ENCODE results near the gene ADGRD1.

ADGRD1 gene

DNA sequence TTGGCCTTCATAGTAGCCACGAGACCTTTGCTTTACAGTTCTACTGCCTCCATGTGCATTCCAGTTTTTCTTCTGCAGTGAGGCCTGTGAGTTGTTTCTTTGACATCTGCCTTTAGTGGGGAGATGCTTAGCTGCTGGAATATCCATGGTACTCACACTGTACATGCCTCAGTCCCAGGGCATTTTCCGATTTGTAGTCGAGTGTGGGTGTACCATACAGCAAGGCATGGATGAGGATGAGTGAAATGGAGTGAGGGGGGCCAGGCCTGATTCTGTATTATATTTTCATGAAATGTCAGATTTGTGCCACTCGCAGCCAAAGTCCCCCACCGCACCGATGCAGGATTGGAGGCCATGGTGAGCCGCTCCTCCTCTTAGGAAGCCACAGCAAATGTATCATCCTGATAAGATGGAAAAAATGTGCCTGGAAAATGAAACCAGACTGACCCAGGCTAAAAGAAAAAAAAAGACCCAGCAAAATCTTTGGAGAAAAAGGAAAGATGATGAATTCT, 173.0 kb downstream of the ADGRD1 start:
- no peak for TF ChIP-seq TAF1 (IDR thresholded peaks at IDR 0.05; ENCODE audit: low read depth)
- no peak for TF ChIP-seq FOXM1 (IDR thresholded peaks at IDR 0.05; ENCODE audit: borderline replicate concordance, low read depth)
- no peak for TF ChIP-seq ZBTB7A (IDR thresholded peaks at IDR 0.05; ENCODE audit: low read depth)
- no peak for TF ChIP-seq EP300 (IDR thresholded peaks at IDR 0.05; ENCODE audit: borderline replicate concordance)
- no peak for TF ChIP-seq RAD21 (IDR thresholded peaks at IDR 0.05; ENCODE audit: low read depth)
- no peak for TF ChIP-seq NFIC (IDR thresholded peaks at IDR 0.05)
- TF ChIP-seq YY1 (IDR thresholded peaks at IDR 0.05; ENCODE audit: low read depth): no peak
- TF ChIP-seq EGR1 (IDR thresholded peaks at IDR 0.05): no peak
- TF ChIP-seq, protein P1, sequence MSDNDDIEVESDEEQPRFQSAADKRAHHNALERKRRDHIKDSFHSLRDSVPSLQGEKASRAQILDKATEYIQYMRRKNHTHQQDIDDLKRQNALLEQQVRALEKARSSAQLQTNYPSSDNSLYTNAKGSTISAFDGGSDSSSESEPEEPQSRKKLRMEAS (IDR thresholded peaks at IDR 0.05): no peak
- TF ChIP-seq CEBPB (IDR thresholded peaks at IDR 0.05): no peak
- no peak for TF ChIP-seq CREB1 (IDR thresholded peaks at IDR 0.05; ENCODE audit: low read depth)

DNA sequence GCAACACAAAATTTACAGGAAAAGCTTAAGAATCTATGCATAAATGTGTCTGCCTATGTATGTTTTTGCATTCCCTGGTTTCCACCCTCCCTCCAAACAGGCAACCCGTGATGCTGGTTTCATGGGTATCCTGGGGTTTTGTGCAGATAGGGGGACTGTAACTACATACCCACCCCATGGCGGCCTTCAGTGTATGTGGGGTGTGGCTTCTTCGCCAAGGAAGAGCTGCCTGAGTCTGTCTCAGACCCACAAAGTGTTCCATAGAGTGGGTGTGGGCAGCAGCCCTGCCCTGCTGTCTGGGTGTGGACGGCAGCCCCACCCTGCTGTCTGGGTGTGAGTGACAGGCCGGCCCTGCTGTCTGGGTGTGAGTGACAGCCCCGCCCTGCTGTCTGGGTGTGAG, 174.8 kb downstream of the ADGRD1 start:
- TF ChIP-seq FOXM1 (IDR thresholded peaks at IDR 0.05; ENCODE audit: borderline replicate concordance, low read depth) (no peak), ZBTB7A (IDR thresholded peaks at IDR 0.05; ENCODE audit: low read depth) (no peak), NFIC (IDR thresholded peaks at IDR 0.05) (no peak), RAD21 (IDR thresholded peaks at IDR 0.05; ENCODE audit: low read depth) (no peak), TEAD4 (IDR thresholded peaks at IDR 0.05) (no peak), TAF1 (IDR thresholded peaks at IDR 0.05; ENCODE audit: low read depth) (no peak), EGR1 (IDR thresholded peaks at IDR 0.05) (no peak), TCF12 (IDR thresholded peaks at IDR 0.05; ENCODE audit: low read depth) (no peak), CEBPB (IDR thresholded peaks at IDR 0.05) (no peak), EP300 (IDR thresholded peaks at IDR 0.05; ENCODE audit: borderline replicate concordance) (no peak), CREB1 (IDR thresholded peaks at IDR 0.05; ENCODE audit: low read depth) (no peak)
- TF ChIP-seq, protein P2, sequence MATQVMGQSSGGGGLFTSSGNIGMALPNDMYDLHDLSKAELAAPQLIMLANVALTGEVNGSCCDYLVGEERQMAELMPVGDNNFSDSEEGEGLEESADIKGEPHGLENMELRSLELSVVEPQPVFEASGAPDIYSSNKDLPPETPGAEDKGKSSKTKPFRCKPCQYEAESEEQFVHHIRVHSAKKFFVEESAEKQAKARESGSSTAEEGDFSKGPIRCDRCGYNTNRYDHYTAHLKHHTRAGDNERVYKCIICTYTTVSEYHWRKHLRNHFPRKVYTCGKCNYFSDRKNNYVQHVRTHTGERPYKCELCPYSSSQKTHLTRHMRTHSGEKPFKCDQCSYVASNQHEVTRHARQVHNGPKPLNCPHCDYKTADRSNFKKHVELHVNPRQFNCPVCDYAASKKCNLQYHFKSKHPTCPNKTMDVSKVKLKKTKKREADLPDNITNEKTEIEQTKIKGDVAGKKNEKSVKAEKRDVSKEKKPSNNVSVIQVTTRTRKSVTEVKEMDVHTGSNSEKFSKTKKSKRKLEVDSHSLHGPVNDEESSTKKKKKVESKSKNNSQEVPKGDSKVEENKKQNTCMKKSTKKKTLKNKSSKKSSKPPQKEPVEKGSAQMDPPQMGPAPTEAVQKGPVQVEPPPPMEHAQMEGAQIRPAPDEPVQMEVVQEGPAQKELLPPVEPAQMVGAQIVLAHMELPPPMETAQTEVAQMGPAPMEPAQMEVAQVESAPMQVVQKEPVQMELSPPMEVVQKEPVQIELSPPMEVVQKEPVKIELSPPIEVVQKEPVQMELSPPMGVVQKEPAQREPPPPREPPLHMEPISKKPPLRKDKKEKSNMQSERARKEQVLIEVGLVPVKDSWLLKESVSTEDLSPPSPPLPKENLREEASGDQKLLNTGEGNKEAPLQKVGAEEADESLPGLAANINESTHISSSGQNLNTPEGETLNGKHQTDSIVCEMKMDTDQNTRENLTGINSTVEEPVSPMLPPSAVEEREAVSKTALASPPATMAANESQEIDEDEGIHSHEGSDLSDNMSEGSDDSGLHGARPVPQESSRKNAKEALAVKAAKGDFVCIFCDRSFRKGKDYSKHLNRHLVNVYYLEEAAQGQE (IDR thresholded peaks at IDR 0.05; ENCODE audit: low read depth): no peak
- TF ChIP-seq, protein P3, sequence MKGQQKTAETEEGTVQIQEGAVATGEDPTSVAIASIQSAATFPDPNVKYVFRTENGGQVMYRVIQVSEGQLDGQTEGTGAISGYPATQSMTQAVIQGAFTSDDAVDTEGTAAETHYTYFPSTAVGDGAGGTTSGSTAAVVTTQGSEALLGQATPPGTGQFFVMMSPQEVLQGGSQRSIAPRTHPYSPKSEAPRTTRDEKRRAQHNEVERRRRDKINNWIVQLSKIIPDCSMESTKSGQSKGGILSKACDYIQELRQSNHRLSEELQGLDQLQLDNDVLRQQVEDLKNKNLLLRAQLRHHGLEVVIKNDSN (IDR thresholded peaks at IDR 0.05): no peak

DNA sequence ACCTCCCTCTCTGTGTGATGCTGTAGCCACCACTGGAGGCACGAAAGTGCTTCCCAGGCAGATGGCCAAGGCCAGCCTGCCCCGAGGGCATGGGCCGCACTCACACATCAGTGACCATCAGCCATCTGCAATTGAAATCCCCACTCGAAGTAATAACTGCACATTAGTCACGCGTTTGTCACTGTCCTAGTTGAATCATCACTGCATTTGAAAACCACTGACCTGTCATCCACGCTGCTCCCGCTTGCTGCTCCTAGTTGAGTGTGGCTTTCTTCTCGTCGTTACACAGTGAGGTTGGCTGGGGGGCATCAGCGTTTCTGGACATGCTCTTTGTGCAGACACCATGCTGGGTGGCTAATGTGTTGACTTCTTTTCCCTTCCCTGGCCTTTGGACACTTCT, 176.1 kb downstream of the ADGRD1 start:
- TF ChIP-seq, protein P1 (IDR thresholded peaks at IDR 0.05): no peak
- no peak for TF ChIP-seq TCF12 (IDR thresholded peaks at IDR 0.05; ENCODE audit: low read depth)
- TF ChIP-seq NFIC (IDR thresholded peaks at IDR 0.05): no peak
- no peak for TF ChIP-seq CREB1 (IDR thresholded peaks at IDR 0.05; ENCODE audit: low read depth)
- TF ChIP-seq, protein P2 (IDR thresholded peaks at IDR 0.05; ENCODE audit: low read depth): no peak
- TF ChIP-seq EP300 (IDR thresholded peaks at IDR 0.05; ENCODE audit: borderline replicate concordance): no peak
- no peak for TF ChIP-seq YY1 (IDR thresholded peaks at IDR 0.05; ENCODE audit: low read depth)
- TF ChIP-seq RAD21 (IDR thresholded peaks at IDR 0.05; ENCODE audit: low read depth): no peak
- TF ChIP-seq TAF1 (IDR thresholded peaks at IDR 0.05; ENCODE audit: low read depth): no peak
- no peak for TF ChIP-seq FOXM1 (IDR thresholded peaks at IDR 0.05; ENCODE audit: borderline replicate concordance, low read depth)
- TF ChIP-seq, protein P3 (IDR thresholded peaks at IDR 0.05): no peak
- TF ChIP-seq EGR1 (IDR thresholded peaks at IDR 0.05): no peak
- no peak for TF ChIP-seq ZBTB7A (IDR thresholded peaks at IDR 0.05; ENCODE audit: low read depth)

DNA sequence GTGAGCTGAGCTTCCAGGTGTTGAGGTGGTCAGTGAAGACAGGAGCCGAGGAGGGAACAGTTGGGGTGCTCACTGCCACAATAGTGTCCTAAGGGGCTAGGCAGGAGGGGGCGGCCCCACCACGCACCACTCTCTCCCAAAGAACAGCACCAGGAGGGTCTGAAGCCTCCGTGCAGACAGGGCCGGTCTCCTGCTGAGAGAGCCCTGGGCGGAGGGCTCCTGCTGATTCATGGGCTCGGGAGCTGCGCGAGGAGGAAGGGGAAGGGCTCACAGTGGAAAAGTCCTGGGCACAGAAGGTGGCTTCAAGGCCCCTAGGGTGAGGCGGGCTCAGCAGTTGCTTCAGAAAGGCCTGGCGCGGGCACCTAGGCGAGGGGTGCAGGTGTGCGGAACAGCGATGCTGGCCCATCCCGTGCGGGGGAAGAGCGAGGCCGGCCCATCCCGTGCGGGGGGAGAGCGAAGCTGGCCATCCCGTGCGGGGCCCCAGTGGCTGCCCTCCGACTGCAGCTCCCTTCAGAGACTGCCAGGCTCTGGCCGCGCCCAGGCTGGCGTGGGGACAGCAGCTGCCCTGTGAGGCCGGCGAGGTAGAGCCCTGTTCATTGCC, 176.7 kb downstream of the ADGRD1 start:
- TF ChIP-seq CEBPB (IDR thresholded peaks at IDR 0.05) (no peak), TAF1 (IDR thresholded peaks at IDR 0.05; ENCODE audit: low read depth) (no peak)

DNA sequence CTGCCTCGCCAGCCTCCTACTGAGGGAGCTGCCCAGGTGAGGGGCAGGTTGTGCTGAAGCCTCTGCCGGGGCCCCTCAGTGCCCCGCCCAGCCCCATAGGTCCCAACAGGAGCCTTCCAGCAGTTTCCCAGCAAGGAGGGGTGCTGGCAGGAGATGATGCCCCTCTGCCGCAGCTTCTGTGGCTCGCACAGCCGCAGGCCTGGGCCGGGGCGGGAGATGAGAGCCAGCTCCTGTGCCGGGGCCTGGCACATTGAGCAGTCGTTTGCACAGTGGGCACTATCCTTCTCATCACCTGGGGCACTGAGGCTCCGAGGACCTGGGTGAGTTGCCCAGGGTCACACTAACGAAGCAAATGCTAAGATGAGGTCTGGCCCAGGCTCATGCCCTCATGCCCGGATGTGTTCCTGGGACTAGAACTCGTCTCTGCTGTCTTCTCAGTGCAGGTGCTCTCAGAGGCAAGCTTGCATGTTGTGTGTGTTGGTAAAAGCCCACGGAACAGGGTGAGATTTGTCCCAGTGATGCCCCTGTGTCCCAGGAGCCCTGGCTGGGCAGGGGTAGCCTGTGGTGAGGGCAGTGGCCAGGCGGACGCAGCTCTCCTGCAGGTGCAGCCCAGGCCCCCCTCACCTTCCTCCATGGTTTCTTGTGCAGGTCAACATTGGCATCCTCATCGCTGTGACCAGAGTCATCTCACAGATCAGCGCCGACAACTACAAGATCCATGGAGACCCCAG, 177.5 kb downstream of the ADGRD1 start:
- TF ChIP-seq, protein P1 (IDR thresholded peaks at IDR 0.05): no peak
- TF ChIP-seq CEBPB (IDR thresholded peaks at IDR 0.05): no peak
- no peak for TF ChIP-seq TEAD4 (IDR thresholded peaks at IDR 0.05)
- no peak for TF ChIP-seq ZBTB7A (IDR thresholded peaks at IDR 0.05; ENCODE audit: low read depth)
- no peak for TF ChIP-seq CREB1 (IDR thresholded peaks at IDR 0.05; ENCODE audit: low read depth)
- TF ChIP-seq EGR1 (IDR thresholded peaks at IDR 0.05): no peak
- TF ChIP-seq, protein P2 (IDR thresholded peaks at IDR 0.05; ENCODE audit: low read depth): no peak
- TF ChIP-seq FOXM1 (IDR thresholded peaks at IDR 0.05; ENCODE audit: borderline replicate concordance, low read depth): no peak
- TF ChIP-seq TAF1 (IDR thresholded peaks at IDR 0.05; ENCODE audit: low read depth): no peak
- no peak for TF ChIP-seq EP300 (IDR thresholded peaks at IDR 0.05; ENCODE audit: borderline replicate concordance)
- no peak for TF ChIP-seq RAD21 (IDR thresholded peaks at IDR 0.05; ENCODE audit: low read depth)
- no peak for TF ChIP-seq NFIC (IDR thresholded peaks at IDR 0.05)
- TF ChIP-seq TCF12 (IDR thresholded peaks at IDR 0.05; ENCODE audit: low read depth): no peak
- TF ChIP-seq YY1 (IDR thresholded peaks at IDR 0.05; ENCODE audit: low read depth): no peak
- TF ChIP-seq, protein P3 (IDR thresholded peaks at IDR 0.05): no peak
